NAMALWA (cell line): ENCODE results near the gene TAS1R2.
"Not testable (repeated sequence)": the region's sequence is repeated elsewhere in the genome, so short reads cannot be mapped to it uniquely, and the experiment has no call there.

Source experiments
- DNase-seq: peaks from one replicate; pipeline ENCODE4 v3.0.0-alpha.2; 2015; ENCODE audit warnings: low spot score

TAS1R2 gene

GRCh38 chr1:18859560-18859959 lies at the start of gene TAS1R2:
Gene TAS1R2 (minus strand): TSS chr1:18859660. CDS start chr1:18859660, 0 bp downstream.
- DNase-seq, result no peak

- peak; percentile 44 for DNase-seq
These were observed 48.7 kb upstream of the TAS1R2 start for GRCh38 chr1:18907917-18908845.

GRCh38 chr1:18907021-18907916 lies 47.8 kb upstream of the TAS1R2 start:
- peak; percentile 84 for DNase-seq

GRCh38 chr1:18903291-18903756 lies 43.9 kb upstream of the TAS1R2 start:
- DNase-seq, result no peak

GRCh38 chr1:18902523-18903290 lies 43.2 kb upstream of the TAS1R2 start, which contains the start of gene ALDH4A1:
Gene ALDH4A1 (minus strand): TSS chr1:18902555. CDS start chr1:18902523, 32 bp downstream.
- peak; percentile 98 for DNase-seq

GRCh38 chr1:18901952-18902522 lies 42.6 kb upstream of the TAS1R2 start:
- peak; percentile 19 for DNase-seq

GRCh38 chr1:18901147-18901951 lies 41.9 kb upstream of the TAS1R2 start:
- DNase-seq, result no peak

GRCh38 chr1:18900303-18900841 lies 40.9 kb upstream of the TAS1R2 start:
- no peak for DNase-seq

GRCh38 chr1:18899363-18900049 lies 40.0 kb upstream of the TAS1R2 start:
- DNase-seq, result no peak

GRCh38 chr1:18898567-18898966 lies 39.1 kb upstream of the TAS1R2 start:
- no peak for DNase-seq

GRCh38 chr1:18895317-18895716 lies 35.9 kb upstream of the TAS1R2 start:
- DNase-seq, result no peak

GRCh38 chr1:18893120-18893519 lies 33.7 kb upstream of the TAS1R2 start:
- no peak for DNase-seq

- not testable (repeated sequence) for DNase-seq
These were observed 32.4 kb upstream of the TAS1R2 start for GRCh38 chr1:18891858-18892257.

GRCh38 chr1:18891426-18891780 lies 31.9 kb upstream of the TAS1R2 start:
- no peak for DNase-seq

- DNase-seq, result no peak
These were observed 31.4 kb upstream of the TAS1R2 start for GRCh38 chr1:18890706-18891425.

- no peak for DNase-seq
These were observed 26.5 kb upstream of the TAS1R2 start for GRCh38 chr1:18886003-18886335.

- no peak for DNase-seq
These were observed 26.0 kb upstream of the TAS1R2 start for GRCh38 chr1:18885311-18886002.

GRCh38 chr1:18884727-18885126 lies 25.3 kb upstream of the TAS1R2 start:
- DNase-seq, result no peak

GRCh38 chr1:18884419-18884717 lies 24.9 kb upstream of the TAS1R2 start:
- no peak for DNase-seq
